LHCN-M2 (cell line): Measurements from ENCODE around the gene PDE6A. TPM values are rescaled to one million over a fixed set of nuclear protein-coding genes. Genes with fewer than 3 reads are reported as not detected.
"Not testable (repeated sequence)": the region's sequence is repeated elsewhere in the genome, so short reads cannot be mapped to it uniquely, and the experiment has no call there.

ENCODE experiments used
- DNase-seq: peaks from one replicate; pipeline ENCODE4 v3.0.0-alpha.2; 2012; ENCODE audit warnings: low read depth
- total RNA-seq: library from RNA; depleted of rRNA; stranded (reverse); fragments of >200 nt; gene quantifications from 2 replicates; pipeline ENCODE4 v1.2.3, GENCODE V29; 2014

Gene PDE6A
- total RNA-seq, 1 experiment from 2014 or later = 1.1 TPM

- peak; percentile 88 for DNase-seq
These were observed 48.9 kb downstream of the PDE6A start for GRCh38 chr5:149895416-149896345.

- no peak for DNase-seq
These were observed 50.4 kb downstream of the PDE6A start for GRCh38 chr5:149894237-149894636.

GRCh38 chr5:149893403-149893931, 51.1 kb downstream of the PDE6A start:
- no peak for DNase-seq

GRCh38 chr5:149892594-149892993, 52.0 kb downstream of the PDE6A start:
- DNase-seq = no peak

GRCh38 chr5:149888280-149888679, 56.3 kb downstream of the PDE6A start:
- no peak for DNase-seq

- DNase-seq = peak; percentile 94
These were observed 56.9 kb downstream of the PDE6A start for GRCh38 chr5:149887622-149888183.

GRCh38 chr5:149886692-149887470, 57.7 kb downstream of the PDE6A start:
- DNase-seq = peak; percentile 63

GRCh38 chr5:149886060-149886459, 58.5 kb downstream of the PDE6A start:
- peak; percentile 71 for DNase-seq

GRCh38 chr5:149885513-149885912, 59.1 kb downstream of the PDE6A start:
- DNase-seq = no peak

- no peak for DNase-seq
These were observed 61.0 kb downstream of the PDE6A start for GRCh38 chr5:149883550-149883949.

- not testable (repeated sequence) for DNase-seq
These were observed 62.0 kb downstream of the PDE6A start for GRCh38 chr5:149882633-149883032.

GRCh38 chr5:149881874-149882273, 62.7 kb downstream of the PDE6A start:
- DNase-seq = no peak

GRCh38 chr5:149881069-149881622, 63.4 kb downstream of the PDE6A start:
- no peak for DNase-seq

GRCh38 chr5:149879593-149879992, 65.0 kb downstream of the PDE6A start:
- not testable (repeated sequence) for DNase-seq

- DNase-seq = no peak
These were observed 66.2 kb downstream of the PDE6A start for GRCh38 chr5:149878371-149878770.

- DNase-seq = no peak
These were observed 70.7 kb downstream of the PDE6A start for GRCh38 chr5:149873896-149874295.

GRCh38 chr5:149872351-149873040, 72.1 kb downstream of the PDE6A start:
- DNase-seq = no peak

GRCh38 chr5:149871471-149871870, 73.1 kb downstream of the PDE6A start:
- no peak for DNase-seq

GRCh38 chr5:149870697-149871096, 73.9 kb downstream of the PDE6A start:
- no peak for DNase-seq

GRCh38 chr5:149870232-149870631, 74.4 kb downstream of the PDE6A start:
- no peak for DNase-seq

GRCh38 chr5:149869411-149869821, 75.2 kb downstream of the PDE6A start:
- DNase-seq = no peak
